ENCODE data around the gene BCR. TPM values are rescaled to one million over a fixed set of nuclear protein-coding genes. Genes with fewer than 3 reads are reported as not detected.

BCR gene
- total and polyA plus RNA-seq, 2 of the 4 experiments (the other 2 are of a cell fraction): 28.9 to 44.6 TPM

- Histone ChIP-seq H3K4me1 (ENCODE audit: control insufficient read depth, insufficient read depth, low read length) (peaks cover 3% of the 10 kb centered on the region; the same call in 1 of the 2 replicates), H3K9ac (ENCODE audit: low read depth, low read length) (no peak overlapping the region), H3K23ac (ENCODE audit: low read depth, low read length) (no peak overlapping the region), H3K79me1 (ENCODE audit: low read depth in 1 of 2, low read length in 2 of 2) (no peaks in the 10 kb centered on the region), H3K27me3 (ENCODE audit: control insufficient read depth, insufficient read depth, low read length) (peaks cover 27% of the 10 kb centered on the region), H3K14ac (replicated peaks; ENCODE audit: low read depth, low read length) (no peak overlapping the region), H2AK5ac (ENCODE audit: low read depth, low read length) (no peak overlapping the region), H4K91ac (ENCODE audit: insufficient read depth, low read depth, low read length) (no peak overlapping the region), H4K8ac (ENCODE audit: low read depth in 2 of 2, low read length in 2 of 2) (no peak overlapping the region), H3K18ac (ENCODE audit: low read depth, low read length) (no peak overlapping the region), H3K4me2 (ENCODE audit: low read depth, low read length) (no peak overlapping the region), H3K9me3 (ENCODE audit: control insufficient read depth, insufficient read depth, low read length) (no peaks in the 10 kb centered on the region), H3K36me3 (ENCODE audit: control insufficient read depth, insufficient read depth, low read length) (no peaks in the 10 kb centered on the region), H3K4ac (ENCODE audit: low read depth, low read length) (no peak overlapping the region), H4K20me1 (ENCODE audit: insufficient read depth, low read length) (no peaks in the 10 kb centered on the region), H3K56ac (ENCODE audit: extremely low read depth, insufficient read depth, low read length) (no peak overlapping the region), H4K5ac (ENCODE audit: low read depth, low read length) (no peak overlapping the region), H2AK9ac (replicated peaks; ENCODE audit: low read depth, low read length, poor library complexity) (no peak overlapping the region), H2AFZ (replicated peaks; ENCODE audit: low read length, poor library complexity) (no peak overlapping the region), H2BK120ac (ENCODE audit: low read depth, low read length) (no peak overlapping the region), H3K27ac (ENCODE audit: insufficient read depth, low read length) (no peak overlapping the region), H2BK20ac (ENCODE audit: low read depth, low read length) (no peak overlapping the region), H3K9me1 (ENCODE audit: insufficient read depth, low read length) (no peaks in the 10 kb centered on the region), H3K4me3 (ENCODE audit: insufficient read depth, low read depth, low read length) (no peak overlapping the region), H2BK5ac (ENCODE audit: low read depth, low read length, poor library complexity, severe bottlenecking) (no peak overlapping the region), H2BK15ac (ENCODE audit: low read depth, low read length) (no peak overlapping the region)
- TF ChIP-seq RCOR1 (IDR thresholded peaks at IDR 0.05; ENCODE audit: insufficient replicate concordance, low read length): no peak
- TF ChIP-seq MAZ (IDR thresholded peaks at IDR 0.05; ENCODE audit: borderline replicate concordance, low read depth, low read length): no peak
- no peak for TF ChIP-seq ELK1 (IDR thresholded peaks at IDR 0.05; ENCODE audit: borderline replicate concordance, low read depth, low read length)
- no peak for TF ChIP-seq CHD1 (IDR thresholded peaks at IDR 0.05; ENCODE audit: low read depth, low read length)
- no peak for TF ChIP-seq RAD21 (IDR thresholded peaks at IDR 0.05; ENCODE audit: low read length)
- no peak for TF ChIP-seq FOS (IDR thresholded peaks at IDR 0.05; ENCODE audit: low read depth, low read length)
- no peak for TF ChIP-seq USF2 (IDR thresholded peaks at IDR 0.05; ENCODE audit: low read depth, low read length)
- TF ChIP-seq MAFK (IDR thresholded peaks at IDR 0.05; ENCODE audit: low read depth, low read length): no peak
- TF ChIP-seq BHLHE40 (IDR thresholded peaks at IDR 0.05; ENCODE audit: low read depth, low read length): no peak
- no peak for TF ChIP-seq CEBPB (IDR thresholded peaks at IDR 0.05; ENCODE audit: low read depth, low read length)
- TF ChIP-seq SMC3 (IDR thresholded peaks at IDR 0.05; ENCODE audit: low read depth, low read length): no peak
- TF ChIP-seq MXI1 (IDR thresholded peaks at IDR 0.05; ENCODE audit: borderline replicate concordance, low read depth, low read length): no peak
- TF ChIP-seq RFX5 (IDR thresholded peaks at IDR 0.05; ENCODE audit: low read depth, low read length): no peak
- no peak for TF ChIP-seq CTCF (conservative IDR thresholded peaks at IDR 0.05; ENCODE audit: low read depth, low read length)
- BruUV-seq (replicated peaks): no TSS peak
- ChIA-PET CTCF (no interaction called here), POLR2A (ENCODE audit: unreplicated experiment) (no interaction called here)
- intact Hi-C loops (cut with micrococcal nuclease) (loop anchor here (10.0 kb wide), 1 partner anchor 666 kb away; no protein-coding TSS in a partner anchor), in situ Hi-C loops (cut with MboI; ENCODE audit: low sequenced_read_pairs) (no loop called here), dilution Hi-C loops (cut with HindIII; ENCODE audit: low sequenced_read_pairs, unreplicated experiment) (no loop called here)
- DNase-seq (no peak), ATAC-seq (ENCODE audit: low read depth) (no peak)
- no CpG with 5 or more reads among the region's 3 CpGs for WGBS, 2 experiments (ENCODE audit: extremely low coverage in 2 of 2, insufficient read length in 1 of 2)
These were observed 49.6 kb upstream of the BCR start for GRCh38 chr22:23130697-23131096.

Data from IMR-90 (cell line).